ENCODE results near the gene LDLRAD1. TPM values are rescaled to one million over a fixed set of nuclear protein-coding genes. Genes with fewer than 3 reads are reported as not detected.

The LDLRAD1 gene
- total RNA-seq, 1 donor: not detected

DNA sequence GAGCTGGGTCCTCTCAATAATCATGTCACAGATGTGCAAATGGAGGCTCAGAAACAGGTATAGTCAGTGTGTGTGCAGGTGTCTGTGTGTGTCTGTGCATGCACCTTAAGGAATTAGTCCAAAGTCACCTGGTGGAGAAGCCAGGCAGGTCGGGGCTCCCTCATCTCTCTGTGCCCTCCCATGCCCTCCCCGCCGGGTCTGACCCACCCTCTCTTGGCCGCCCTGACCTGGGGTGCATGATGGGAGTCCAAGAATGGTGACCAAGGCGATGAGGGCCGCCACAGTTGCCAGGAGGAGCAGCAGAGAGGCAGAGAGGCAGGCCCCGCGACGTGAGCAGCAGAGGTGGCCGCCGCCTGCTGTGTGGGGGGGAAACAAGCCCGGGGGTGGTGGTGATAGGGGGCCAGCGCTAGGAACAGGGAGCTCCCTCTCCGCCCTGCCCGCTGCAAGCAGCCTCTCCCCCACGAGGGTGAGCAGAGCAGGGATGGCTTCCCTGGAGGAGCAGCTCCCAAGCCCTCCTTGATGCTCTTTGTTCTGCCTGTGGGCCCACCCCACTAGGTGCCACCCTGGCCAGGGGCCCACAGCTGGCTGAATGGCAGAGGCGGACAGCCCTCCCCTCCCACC lies 3.9 kb downstream of the LDLRAD1 start:
- no peak overlapping the region for H3K4me2 ChIP-seq (ENCODE audit: insufficient read depth, low read length)
- no peaks in the 10 kb centered on the region for H3K4me1 ChIP-seq (ENCODE audit: insufficient read depth, low read length)
- no peaks in the 10 kb centered on the region for H3K9me3 ChIP-seq (ENCODE audit: low read depth, low read length)
- TF ChIP-seq, protein P1, sequence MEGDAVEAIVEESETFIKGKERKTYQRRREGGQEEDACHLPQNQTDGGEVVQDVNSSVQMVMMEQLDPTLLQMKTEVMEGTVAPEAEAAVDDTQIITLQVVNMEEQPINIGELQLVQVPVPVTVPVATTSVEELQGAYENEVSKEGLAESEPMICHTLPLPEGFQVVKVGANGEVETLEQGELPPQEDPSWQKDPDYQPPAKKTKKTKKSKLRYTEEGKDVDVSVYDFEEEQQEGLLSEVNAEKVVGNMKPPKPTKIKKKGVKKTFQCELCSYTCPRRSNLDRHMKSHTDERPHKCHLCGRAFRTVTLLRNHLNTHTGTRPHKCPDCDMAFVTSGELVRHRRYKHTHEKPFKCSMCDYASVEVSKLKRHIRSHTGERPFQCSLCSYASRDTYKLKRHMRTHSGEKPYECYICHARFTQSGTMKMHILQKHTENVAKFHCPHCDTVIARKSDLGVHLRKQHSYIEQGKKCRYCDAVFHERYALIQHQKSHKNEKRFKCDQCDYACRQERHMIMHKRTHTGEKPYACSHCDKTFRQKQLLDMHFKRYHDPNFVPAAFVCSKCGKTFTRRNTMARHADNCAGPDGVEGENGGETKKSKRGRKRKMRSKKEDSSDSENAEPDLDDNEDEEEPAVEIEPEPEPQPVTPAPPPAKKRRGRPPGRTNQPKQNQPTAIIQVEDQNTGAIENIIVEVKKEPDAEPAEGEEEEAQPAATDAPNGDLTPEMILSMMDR (IDR thresholded peaks at IDR 0.05; ENCODE audit: extremely low read depth, low read depth, low read length): no peak
- no peak overlapping the region for H3K4me3 ChIP-seq (ENCODE audit: insufficient read depth, low read length)
- no peaks in the 10 kb centered on the region for H3K36me3 ChIP-seq (ENCODE audit: insufficient read depth, low read length)
- peaks cover 36% of the 10 kb centered on the region for H3K27me3 ChIP-seq (ENCODE audit: insufficient read depth, low read length)
- H4K20me1 ChIP-seq (ENCODE audit: insufficient read depth, low read length): no peaks in the 10 kb centered on the region
- no peaks in the 10 kb centered on the region for H3K79me2 ChIP-seq (ENCODE audit: insufficient read depth, low read length)
- peak; percentile 79 for DNase-seq (ENCODE audit: insufficient read length, low spot score, missing footprints)
- H3K27ac ChIP-seq (ENCODE audit: low read depth, low read length): no peak overlapping the region
- no peak overlapping the region for H2AFZ ChIP-seq (ENCODE audit: low read length)

DNA sequence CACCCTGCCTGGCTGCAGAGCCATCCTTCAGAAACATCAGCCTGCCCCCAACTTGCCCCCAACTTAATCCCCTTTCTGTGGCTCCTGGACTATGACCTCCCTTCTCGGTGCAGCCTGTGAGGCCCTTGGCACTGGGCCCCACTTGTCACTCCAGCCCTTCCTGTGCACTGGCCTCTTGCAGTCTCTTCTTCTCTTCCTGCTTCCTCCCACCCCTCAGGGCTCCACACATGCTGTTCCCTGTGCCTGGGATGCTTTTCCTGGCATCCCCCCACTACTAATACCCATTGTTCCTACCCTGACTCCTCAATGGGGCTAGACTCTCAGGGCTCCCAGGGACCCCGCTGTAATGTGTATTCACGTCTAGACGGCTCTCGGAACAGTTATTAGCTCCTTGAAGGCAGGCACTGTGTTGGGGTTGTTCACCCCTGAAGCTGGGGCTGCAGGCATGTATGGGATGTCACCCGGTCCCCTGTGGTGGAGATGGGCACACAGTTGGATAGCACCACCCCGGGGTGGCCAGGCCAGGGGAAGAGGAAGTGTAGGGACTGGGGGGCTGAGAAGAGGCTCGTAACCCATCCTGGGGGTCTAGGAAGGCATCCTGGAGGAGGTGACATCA lies 4.5 kb downstream of the LDLRAD1 start:
- TF ChIP-seq, protein P1 (IDR thresholded peaks at IDR 0.05; ENCODE audit: extremely low read depth, low read depth, low read length): no peak
- no peaks in the 10 kb centered on the region for H3K4me1 ChIP-seq (ENCODE audit: insufficient read depth, low read length)
- H3K79me2 ChIP-seq (ENCODE audit: insufficient read depth, low read length): no peaks in the 10 kb centered on the region
- no peaks in the 10 kb centered on the region for H3K36me3 ChIP-seq (ENCODE audit: insufficient read depth, low read length)
- peaks cover 35% of the 10 kb centered on the region for H3K27me3 ChIP-seq (ENCODE audit: insufficient read depth, low read length)
- no peaks in the 10 kb centered on the region for H4K20me1 ChIP-seq (ENCODE audit: insufficient read depth, low read length)
- H2AFZ ChIP-seq (ENCODE audit: low read length): no peak overlapping the region
- no peak overlapping the region for H3K27ac ChIP-seq (ENCODE audit: low read depth, low read length)
- H3K9me3 ChIP-seq (ENCODE audit: low read depth, low read length): no peaks in the 10 kb centered on the region
- no peak overlapping the region for H3K4me3 ChIP-seq (ENCODE audit: insufficient read depth, low read length)
- no peak for DNase-seq (ENCODE audit: insufficient read length, low spot score, missing footprints)
- H3K4me2 ChIP-seq (ENCODE audit: insufficient read depth, low read length): no peak overlapping the region

DNA sequence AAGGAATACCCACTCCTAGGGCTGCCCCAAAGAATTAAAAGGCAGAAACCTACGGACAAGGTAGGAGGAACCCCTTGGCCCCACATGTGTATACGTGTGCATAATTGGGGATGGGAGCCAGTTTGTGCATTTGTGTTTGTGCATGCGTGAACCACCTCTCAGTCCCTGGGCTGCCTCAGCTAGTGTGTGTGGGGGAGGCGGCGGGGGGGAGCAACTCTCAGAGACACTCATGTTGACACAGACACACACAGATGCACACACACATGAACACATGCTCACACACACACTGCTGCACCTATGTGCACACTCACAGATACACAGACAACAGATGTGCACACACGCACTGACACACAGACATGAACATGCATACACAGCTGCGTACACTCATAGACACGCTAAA lies 5.1 kb downstream of the LDLRAD1 start:
- Histone ChIP-seq H3K9me3 (ENCODE audit: low read depth, low read length) (no peaks in the 10 kb centered on the region), H3K36me3 (ENCODE audit: insufficient read depth, low read length) (no peaks in the 10 kb centered on the region), H3K4me2 (ENCODE audit: insufficient read depth, low read length) (no peak overlapping the region), H4K20me1 (ENCODE audit: insufficient read depth, low read length) (no peaks in the 10 kb centered on the region), H3K27ac (ENCODE audit: low read depth, low read length) (no peak overlapping the region), H3K4me1 (ENCODE audit: insufficient read depth, low read length) (no peaks in the 10 kb centered on the region), H3K4me3 (ENCODE audit: insufficient read depth, low read length) (no peak overlapping the region), H3K79me2 (ENCODE audit: insufficient read depth, low read length) (no peaks in the 10 kb centered on the region), H3K27me3 (ENCODE audit: insufficient read depth, low read length) (peaks cover 33% of the 10 kb centered on the region), H2AFZ (ENCODE audit: low read length) (no peak overlapping the region)
- TF ChIP-seq, protein P1 (IDR thresholded peaks at IDR 0.05; ENCODE audit: extremely low read depth, low read depth, low read length): no peak
- peak; percentile 72 for DNase-seq (ENCODE audit: insufficient read length, low spot score, missing footprints)

DNA sequence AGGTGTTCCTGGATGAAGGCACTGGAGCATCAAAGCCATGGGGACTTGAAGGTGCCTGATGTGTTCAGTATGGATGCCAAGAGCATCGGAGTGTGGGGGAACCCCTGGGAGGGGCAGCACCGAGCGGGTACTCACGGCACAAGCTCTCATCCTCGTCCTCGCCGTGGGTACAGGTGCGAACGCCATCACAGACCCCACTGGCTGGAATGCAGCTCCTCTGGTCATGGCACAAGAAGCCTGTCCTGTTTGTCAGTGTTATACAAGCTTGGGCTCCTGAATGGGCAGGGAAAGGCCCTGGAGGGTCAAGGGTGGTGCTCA lies 6.0 kb downstream of the LDLRAD1 start:
- TF ChIP-seq, protein P1 (IDR thresholded peaks at IDR 0.05; ENCODE audit: extremely low read depth, low read depth, low read length): no peak
- Histone ChIP-seq H3K4me2 (ENCODE audit: insufficient read depth, low read length) (no peak overlapping the region), H3K4me1 (ENCODE audit: insufficient read depth, low read length) (no peaks in the 10 kb centered on the region), H3K4me3 (ENCODE audit: insufficient read depth, low read length) (no peak overlapping the region), H3K36me3 (ENCODE audit: insufficient read depth, low read length) (no peaks in the 10 kb centered on the region), H3K27me3 (ENCODE audit: insufficient read depth, low read length) (peaks cover 31% of the 10 kb centered on the region), H2AFZ (ENCODE audit: low read length) (no peak overlapping the region), H4K20me1 (ENCODE audit: insufficient read depth, low read length) (no peaks in the 10 kb centered on the region), H3K9me3 (ENCODE audit: low read depth, low read length) (no peaks in the 10 kb centered on the region), H3K27ac (ENCODE audit: low read depth, low read length) (no peak overlapping the region), H3K79me2 (ENCODE audit: insufficient read depth, low read length) (no peaks in the 10 kb centered on the region)
- DNase-seq (ENCODE audit: insufficient read length, low spot score, missing footprints): no peak

Measured in osteoblast (primary cell).